Bronchial epithelial cell (primary cell): ENCODE data around the gene PNLIP. TPM values are rescaled to one million over a fixed set of nuclear protein-coding genes. Genes with fewer than 3 reads are reported as not detected.

ENCODE experiments used
- DNase-seq: peaks from one replicate; pipeline ENCODE4 v3.0.0-alpha.2; 2010; ENCODE audit warnings: low read depth
- FAIRE-seq: peaks from 2 replicates; lab custom pipeline; 2011; peaks lifted over from hg19 to GRCh38; lab: Jason Lieb, UNC
- H3K27me3 ChIP-seq: 2 replicates; pipeline ENCODE4 v1.5.1; 2011; ENCODE audit warnings: low read length; ENCODE audit not compliant: control insufficient read depth, insufficient read depth
- H3K36me3 ChIP-seq: 2 replicates; pipeline ENCODE4 v1.5.1; 2011; ENCODE audit warnings: low read length; ENCODE audit not compliant: control insufficient read depth, insufficient read depth
- H3K4me3 ChIP-seq: 2 replicates; pipeline ENCODE4 v1.5.1; 2011; ENCODE audit warnings: mild to moderate bottlenecking, low read depth, low read length, control low read depth
- total RNA-seq: library from RNA; depleted of rRNA; stranded (reverse); fragments of >200 nt; gene quantifications from 2 replicates; pipeline ENCODE4 v1.2.1, GENCODE V29; 2014
- TF ChIP-seq, protein P1 (sequence below): IDR thresholded peaks from 2 replicates; pipeline ENCODE4 v1.5.1; 2011; ENCODE audit warnings: mild to moderate bottlenecking, moderate library complexity, low read length, control low read depth, inconsistent platforms; ENCODE audit not compliant: insufficient read depth, severe bottlenecking

Gene PNLIP
- total RNA-seq, 1 donor from 2014 or later = under 0.01 TPM

DNA sequence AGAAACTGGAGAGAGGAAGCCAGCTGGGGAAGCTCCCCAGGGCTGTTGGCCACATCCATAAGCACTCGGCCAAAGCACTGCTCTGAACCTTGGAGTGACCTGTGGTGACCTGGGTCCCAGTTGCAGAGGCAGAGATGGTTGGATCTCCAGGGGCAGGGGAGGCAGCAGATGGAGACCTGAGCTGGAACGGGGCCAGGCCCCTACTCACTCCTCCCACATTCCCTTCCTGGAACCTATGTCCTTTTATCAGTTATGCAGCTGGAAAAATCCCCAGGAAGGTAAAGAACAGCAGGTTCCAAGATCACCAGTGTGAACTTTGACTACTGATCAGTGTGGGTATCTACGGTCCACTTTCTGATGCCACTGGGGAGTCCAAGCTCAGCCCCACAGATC, 65.4 kb downstream of the PNLIP start:
- no peak overlapping the region for H3K4me3 ChIP-seq

DNA sequence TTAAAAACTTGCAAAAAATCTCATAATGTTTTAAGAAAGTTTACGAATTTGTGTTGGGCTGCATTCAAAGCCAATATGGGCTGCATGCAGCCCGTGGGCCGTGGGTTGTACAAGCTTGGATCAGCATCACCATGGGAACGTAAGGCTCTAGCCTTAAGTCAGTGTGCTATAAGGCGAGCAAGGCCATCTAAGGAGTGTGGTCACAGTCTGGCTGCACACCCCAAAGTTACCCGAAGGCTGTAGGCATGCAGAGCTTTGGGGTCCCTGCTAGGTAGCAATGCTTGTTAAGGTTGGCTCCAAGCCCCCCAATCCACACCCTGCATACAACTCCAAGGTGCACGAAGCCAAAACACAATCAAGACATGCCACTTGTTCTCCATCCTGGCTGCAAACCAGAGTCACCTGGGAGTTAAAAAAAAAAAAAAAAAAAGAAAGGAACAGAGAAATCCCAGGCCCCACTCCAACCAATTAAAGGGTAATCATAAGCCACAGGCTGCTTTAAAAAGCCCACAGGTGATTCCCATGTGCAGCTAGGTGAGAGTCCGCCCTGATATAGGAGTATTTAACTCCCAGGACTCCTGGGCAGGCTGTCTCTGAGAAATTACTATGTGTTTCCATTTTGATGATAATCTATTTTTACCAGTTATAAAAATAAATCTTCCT, 66.5 kb downstream of the PNLIP start:
- H3K36me3 ChIP-seq = no peaks in the 10 kb centered on the region
- H3K27me3 ChIP-seq = peaks cover 2% of the 10 kb centered on the region
- no peak overlapping the region for H3K4me3 ChIP-seq
- DNase-seq = no peak
- TF ChIP-seq, protein P1, sequence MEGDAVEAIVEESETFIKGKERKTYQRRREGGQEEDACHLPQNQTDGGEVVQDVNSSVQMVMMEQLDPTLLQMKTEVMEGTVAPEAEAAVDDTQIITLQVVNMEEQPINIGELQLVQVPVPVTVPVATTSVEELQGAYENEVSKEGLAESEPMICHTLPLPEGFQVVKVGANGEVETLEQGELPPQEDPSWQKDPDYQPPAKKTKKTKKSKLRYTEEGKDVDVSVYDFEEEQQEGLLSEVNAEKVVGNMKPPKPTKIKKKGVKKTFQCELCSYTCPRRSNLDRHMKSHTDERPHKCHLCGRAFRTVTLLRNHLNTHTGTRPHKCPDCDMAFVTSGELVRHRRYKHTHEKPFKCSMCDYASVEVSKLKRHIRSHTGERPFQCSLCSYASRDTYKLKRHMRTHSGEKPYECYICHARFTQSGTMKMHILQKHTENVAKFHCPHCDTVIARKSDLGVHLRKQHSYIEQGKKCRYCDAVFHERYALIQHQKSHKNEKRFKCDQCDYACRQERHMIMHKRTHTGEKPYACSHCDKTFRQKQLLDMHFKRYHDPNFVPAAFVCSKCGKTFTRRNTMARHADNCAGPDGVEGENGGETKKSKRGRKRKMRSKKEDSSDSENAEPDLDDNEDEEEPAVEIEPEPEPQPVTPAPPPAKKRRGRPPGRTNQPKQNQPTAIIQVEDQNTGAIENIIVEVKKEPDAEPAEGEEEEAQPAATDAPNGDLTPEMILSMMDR = no peak
- no peak for FAIRE-seq

More for the DNA sequence above, 65.4 kb downstream of the PNLIP start:
- no peak for FAIRE-seq
- Histone ChIP-seq H3K27me3 (peaks cover 2% of the 10 kb centered on the region), H3K36me3 (no peaks in the 10 kb centered on the region)
- TF ChIP-seq, protein P1 = no peak
- DNase-seq = no peak

DNA sequence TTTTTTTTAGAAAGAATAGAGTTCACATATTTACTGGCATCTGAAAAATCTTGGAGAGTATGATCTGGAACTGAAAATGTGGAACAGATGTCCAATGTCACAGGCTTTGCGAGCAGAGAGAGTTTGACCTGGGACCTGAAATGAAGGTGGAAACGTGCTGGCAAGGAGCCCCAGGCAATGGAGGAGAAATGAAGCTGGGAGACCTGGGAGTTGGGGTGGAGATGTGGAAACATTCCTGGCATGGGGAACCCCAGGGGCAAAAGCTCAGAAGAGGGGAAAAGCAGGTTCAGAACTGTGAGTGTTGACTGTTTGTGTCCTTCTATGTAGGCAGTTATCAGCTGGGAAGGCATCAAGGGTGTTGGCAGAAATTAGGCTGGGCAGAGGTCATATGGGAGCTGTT, 67.7 kb downstream of the PNLIP start:
- peaks cover 2% of the 10 kb centered on the region for H3K27me3 ChIP-seq
- DNase-seq (no peak), FAIRE-seq (no peak)
- TF ChIP-seq, protein P1 = no peak
- H3K4me3 ChIP-seq = no peak overlapping the region
- H3K36me3 ChIP-seq = no peaks in the 10 kb centered on the region

DNA sequence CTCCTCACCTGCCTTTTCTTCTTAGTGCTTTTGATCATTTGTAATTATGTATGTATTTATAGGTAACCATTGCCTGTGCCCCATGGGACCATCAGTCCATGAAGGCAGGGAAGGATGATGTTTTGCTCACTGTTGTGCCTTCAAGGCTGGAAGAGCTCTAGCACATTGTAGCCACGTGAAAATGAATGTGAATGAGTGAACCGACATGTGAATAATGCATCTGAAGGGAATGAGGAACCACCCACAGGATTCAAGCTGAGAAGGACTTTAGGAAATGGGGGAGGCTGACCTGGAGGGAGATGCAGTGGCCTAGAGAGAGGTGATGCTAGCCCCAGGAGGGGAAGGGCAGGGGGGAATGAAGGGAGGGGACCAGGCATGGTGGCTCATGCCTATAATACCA, 69.1 kb downstream of the PNLIP start:
- no peak for FAIRE-seq
- no peak overlapping the region for H3K4me3 ChIP-seq
- no peak for DNase-seq
- TF ChIP-seq, protein P1 = no peak
- no peaks in the 10 kb centered on the region for H3K36me3 ChIP-seq
- H3K27me3 ChIP-seq = no peaks in the 10 kb centered on the region

DNA sequence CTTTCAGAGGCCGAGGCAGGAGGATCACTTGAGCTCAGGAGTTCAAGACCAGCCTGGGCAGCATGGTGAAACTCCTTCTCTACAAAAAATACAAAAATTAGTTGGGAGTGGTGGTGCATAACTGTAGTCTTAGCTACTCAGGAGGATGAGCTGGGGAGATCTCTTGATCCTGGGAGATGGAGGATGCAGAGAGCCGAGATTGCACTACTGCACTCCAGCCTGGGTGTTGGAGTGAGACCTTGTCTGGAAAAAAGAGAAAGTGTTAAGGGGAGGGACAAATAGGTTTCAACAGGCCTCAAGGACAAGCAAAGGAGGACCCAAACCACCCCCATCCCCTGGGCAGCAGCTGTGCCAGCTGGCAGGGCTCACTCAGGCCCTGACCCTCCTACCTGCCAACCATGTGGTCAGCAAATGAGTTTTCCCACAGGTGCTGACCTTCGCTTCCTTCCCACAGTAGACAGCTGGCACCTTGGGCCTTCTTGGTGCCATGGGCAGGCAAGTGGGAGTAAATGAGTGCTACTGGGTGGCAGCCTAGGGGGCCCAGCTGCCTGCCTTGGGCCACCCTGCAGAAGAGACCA, 69.6 kb downstream of the PNLIP start:
- no peaks in the 10 kb centered on the region for H3K27me3 ChIP-seq
- DNase-seq (no peak), FAIRE-seq (no peak)
- H3K36me3 ChIP-seq = no peaks in the 10 kb centered on the region
- no peak overlapping the region for H3K4me3 ChIP-seq
- TF ChIP-seq, protein P1 = no peak

Other genes starting within 250 kb of the PNLIP start
- gene CCDC172, start 221.5 kb upstream of the PNLIP start, total RNA-seq = not detected in 2 replicates
- 53.2 and 67.8 TPM in 2 replicates for gene PNLIPRP3, start 118.1 kb upstream of the PNLIP start, total RNA-seq
- gene PNLIPRP1, start 45.0 kb downstream of the PNLIP start, total RNA-seq = not detected in 2 replicates
- gene PNLIPRP2, start 75.0 kb downstream of the PNLIP start, total RNA-seq = not detected in 2 replicates
- 0.79 and 1.4 TPM in 2 replicates for gene HSPA12A, start 196.6 kb downstream of the PNLIP start, total RNA-seq